Measurements from ENCODE around the gene RIMKLA.
A peak's percentile ranks its signal among the peaks of the same experiment; 100 is the strongest.

Gene RIMKLA

GRCh38 chr1:42419126-42419821 lies 38.7 kb downstream of the RIMKLA start:
- Mint-ChIP-seq H3K27ac (no peak overlapping the region), H3K36me3 (ENCODE audit: low read depth) (no peaks in the 10 kb centered on the region), H3K4me1 (peaks cover 54% of the 10 kb centered on the region), H3K27me3 (ENCODE audit: low read depth, poor library complexity) (peaks cover 3% of the 10 kb centered on the region), H3K9me3 (no peaks in the 10 kb centered on the region), H3K4me3 (no peak overlapping the region)
- no peak for TF ChIP-seq CTCF (IDR thresholded peaks at IDR 0.05)
- DNase-seq: no peak

DNA sequence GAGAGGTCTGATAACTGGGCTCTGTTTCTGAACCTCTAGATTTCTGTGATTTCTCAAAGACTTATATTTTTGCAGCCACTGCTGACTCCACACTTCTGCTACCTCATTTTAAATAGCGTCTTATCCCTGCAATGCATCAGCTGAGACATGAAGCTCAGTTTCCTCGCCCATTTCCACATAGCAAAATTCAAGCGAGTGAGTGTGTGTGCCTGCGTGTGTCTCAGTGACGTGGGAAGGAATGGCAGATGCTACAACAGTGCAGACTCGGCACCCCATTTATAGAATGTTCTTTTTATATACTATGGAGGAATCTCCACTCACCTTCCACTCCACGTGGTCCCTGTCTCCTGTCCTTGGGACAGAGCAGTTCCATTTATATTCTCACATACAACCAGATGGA lies 39.5 kb downstream of the RIMKLA start:
- Mint-ChIP-seq H3K36me3 (ENCODE audit: low read depth) (no peaks in the 10 kb centered on the region), H3K27me3 (ENCODE audit: low read depth, poor library complexity) (peaks cover 11% of the 10 kb centered on the region), H3K4me1 (peaks cover 56% of the 10 kb centered on the region), H3K27ac (no peak overlapping the region), H3K9me3 (no peaks in the 10 kb centered on the region), H3K4me3 (no peak overlapping the region)
- no peak for DNase-seq
- TF ChIP-seq CTCF (IDR thresholded peaks at IDR 0.05): no peak

GRCh38 chr1:42420911-42421585 lies 40.5 kb downstream of the RIMKLA start:
- H3K27me3 Mint-ChIP-seq (ENCODE audit: low read depth, poor library complexity): peaks cover 11% of the 10 kb centered on the region
- no peak for TF ChIP-seq CTCF (IDR thresholded peaks at IDR 0.05)
- peak overlapping the region; percentile 52 for H3K4me3 Mint-ChIP-seq
- peak; percentile 30 for DNase-seq
- H3K27ac Mint-ChIP-seq: peak overlapping the region; percentile 18
- peaks cover 51% of the 10 kb centered on the region for H3K4me1 Mint-ChIP-seq
- H3K36me3 Mint-ChIP-seq (ENCODE audit: low read depth): no peaks in the 10 kb centered on the region
- no peaks in the 10 kb centered on the region for H3K9me3 Mint-ChIP-seq

DNA sequence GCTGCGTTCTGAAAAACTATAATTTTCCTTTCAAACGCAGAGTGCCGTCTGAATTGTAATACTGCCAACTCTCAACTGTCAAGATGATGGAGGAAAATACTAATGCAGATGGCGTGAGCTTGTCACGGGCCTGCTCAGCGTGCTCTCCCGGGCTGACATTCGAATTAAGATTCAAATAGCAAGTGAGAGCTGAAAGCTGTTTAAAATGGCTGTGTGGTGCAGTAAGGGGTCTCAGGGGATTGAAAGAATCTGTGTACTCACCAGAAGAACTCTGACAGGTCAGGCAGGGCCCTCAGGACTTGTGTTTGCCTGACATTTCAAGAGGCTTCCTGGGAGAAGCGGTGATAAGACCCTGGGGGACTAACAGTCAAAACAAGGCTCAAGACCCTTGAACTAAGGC lies 42.1 kb downstream of the RIMKLA start:
- peaks cover 51% of the 10 kb centered on the region for H3K4me1 Mint-ChIP-seq
- H3K27me3 Mint-ChIP-seq (ENCODE audit: low read depth, poor library complexity): peaks cover 11% of the 10 kb centered on the region
- no peak overlapping the region for H3K4me3 Mint-ChIP-seq
- no peaks in the 10 kb centered on the region for H3K36me3 Mint-ChIP-seq (ENCODE audit: low read depth)
- no peak for DNase-seq
- H3K9me3 Mint-ChIP-seq: no peaks in the 10 kb centered on the region
- H3K27ac Mint-ChIP-seq: peak overlapping the region; percentile 25
- TF ChIP-seq CTCF (IDR thresholded peaks at IDR 0.05): no peak

DNA sequence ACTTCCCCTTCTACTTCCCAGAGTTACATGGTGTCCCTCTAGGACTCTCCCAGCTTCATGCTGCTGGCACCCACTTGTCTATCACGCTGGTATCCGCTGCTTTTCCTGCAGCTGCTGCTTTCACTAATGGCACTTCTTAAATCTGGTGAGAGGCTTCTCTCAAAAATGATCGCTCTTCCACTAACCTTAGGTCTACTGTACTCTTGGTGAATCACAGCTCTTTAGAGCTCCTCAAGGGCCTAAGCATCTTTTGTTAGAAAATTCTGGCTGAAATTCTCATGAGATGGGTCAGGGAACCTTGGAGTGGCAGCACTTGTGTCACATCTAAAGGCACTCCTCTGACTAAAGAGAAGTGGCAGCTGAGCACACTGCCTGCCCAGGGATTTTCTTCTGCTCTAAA lies 43.1 kb downstream of the RIMKLA start:
- H3K4me3 Mint-ChIP-seq: no peak overlapping the region

More for the DNA sequence above, 43.1 kb downstream of the RIMKLA start:
- Mint-ChIP-seq H3K4me1 (peaks cover 43% of the 10 kb centered on the region), H3K27me3 (ENCODE audit: low read depth, poor library complexity) (peaks cover 11% of the 10 kb centered on the region), H3K36me3 (ENCODE audit: low read depth) (no peaks in the 10 kb centered on the region), H3K9me3 (no peaks in the 10 kb centered on the region), H3K27ac (no peak overlapping the region)
- no peak for DNase-seq
- TF ChIP-seq CTCF (IDR thresholded peaks at IDR 0.05): no peak
